ENCODE measurements around the gene SHPK.
"Not testable (repeated sequence)": the region's sequence is repeated elsewhere in the genome, so short reads cannot be mapped to it uniquely, and the experiment has no call there.

Gene SHPK

GRCh38 chr17:3585826-3586225 lies 50.2 kb downstream of the SHPK start:
- no peak for DNase-seq

GRCh38 chr17:3583456-3583855 lies 52.6 kb downstream of the SHPK start:
- no peak for DNase-seq

- DNase-seq: no peak
Measured at GRCh38 chr17:3582915-3583314, 53.1 kb downstream of the SHPK start.

GRCh38 chr17:3578667-3579066 lies 57.4 kb downstream of the SHPK start:
- not testable (repeated sequence) for DNase-seq

DNA sequence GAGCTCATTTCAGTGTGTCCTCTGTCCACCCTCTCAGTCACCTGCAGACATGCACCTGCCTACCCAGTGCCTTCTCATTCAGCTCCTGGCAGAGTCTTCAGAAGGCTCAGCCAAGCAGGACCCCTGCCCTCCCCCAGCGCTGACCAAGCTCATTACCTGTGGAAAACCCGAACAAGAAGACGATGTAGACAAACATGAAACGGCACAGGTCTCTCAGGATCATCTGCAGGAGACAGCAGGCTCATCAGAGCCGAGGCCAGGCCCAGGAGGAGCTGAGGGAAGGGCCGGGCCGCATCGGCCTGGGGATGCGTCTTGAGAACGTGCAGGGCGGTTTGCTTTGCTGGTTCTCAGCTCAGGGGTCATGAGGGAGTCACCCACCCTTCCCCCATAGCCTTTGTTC lies 59.1 kb downstream of the SHPK start:
- no peak for DNase-seq

- DNase-seq: no peak
Measured at GRCh38 chr17:3575511-3575910, 60.5 kb downstream of the SHPK start.

- DNase-seq: no peak
Measured at GRCh38 chr17:3574231-3574630, 61.8 kb downstream of the SHPK start.

- no peak for DNase-seq
Measured at GRCh38 chr17:3573246-3574100, 62.6 kb downstream of the SHPK start.

- no peak for DNase-seq
Measured at GRCh38 chr17:3572231-3572630, 63.8 kb downstream of the SHPK start.

DNA sequence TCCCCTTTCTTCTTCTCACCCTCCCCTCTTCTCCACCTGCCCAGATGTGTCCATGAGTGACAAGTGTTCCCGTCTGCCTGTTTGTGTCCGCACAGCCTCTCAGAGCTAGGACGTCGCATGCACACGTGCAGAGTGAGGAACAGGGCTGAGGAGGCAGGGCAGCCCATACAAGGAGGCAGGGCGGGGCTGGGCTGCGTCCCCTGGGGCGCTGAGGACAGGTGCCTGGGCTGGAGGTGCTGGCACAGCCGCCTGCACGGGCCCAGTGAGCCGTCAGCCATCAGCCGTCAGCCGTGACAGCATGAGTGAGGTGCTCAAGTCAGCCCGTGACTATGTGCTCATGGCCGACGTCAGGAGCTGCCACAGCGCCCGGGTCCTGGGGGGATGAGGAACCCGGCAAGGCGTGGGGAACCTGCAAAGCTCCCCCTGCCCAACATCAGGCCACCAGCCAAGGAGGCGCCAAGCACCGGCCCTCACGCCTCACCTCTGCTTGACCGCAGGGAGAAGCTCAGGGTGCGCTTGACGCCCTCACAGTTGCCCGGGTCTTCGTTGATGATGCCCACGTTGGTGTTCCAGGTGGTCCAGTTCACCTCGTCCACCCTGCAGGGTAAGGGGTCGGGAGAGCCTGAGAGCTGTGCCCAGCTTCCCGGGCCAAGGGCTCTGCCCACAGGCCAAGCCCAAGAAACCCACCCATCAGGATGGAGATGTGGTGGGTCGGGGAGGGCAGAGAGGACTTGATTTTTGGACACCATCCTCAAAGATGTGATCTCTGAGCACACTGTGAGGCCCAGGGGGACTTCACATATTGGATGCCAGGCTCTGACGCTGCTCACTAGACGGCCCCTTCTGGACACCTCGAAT lies 64.8 kb downstream of the SHPK start:
- DNase-seq: no peak

DNA sequence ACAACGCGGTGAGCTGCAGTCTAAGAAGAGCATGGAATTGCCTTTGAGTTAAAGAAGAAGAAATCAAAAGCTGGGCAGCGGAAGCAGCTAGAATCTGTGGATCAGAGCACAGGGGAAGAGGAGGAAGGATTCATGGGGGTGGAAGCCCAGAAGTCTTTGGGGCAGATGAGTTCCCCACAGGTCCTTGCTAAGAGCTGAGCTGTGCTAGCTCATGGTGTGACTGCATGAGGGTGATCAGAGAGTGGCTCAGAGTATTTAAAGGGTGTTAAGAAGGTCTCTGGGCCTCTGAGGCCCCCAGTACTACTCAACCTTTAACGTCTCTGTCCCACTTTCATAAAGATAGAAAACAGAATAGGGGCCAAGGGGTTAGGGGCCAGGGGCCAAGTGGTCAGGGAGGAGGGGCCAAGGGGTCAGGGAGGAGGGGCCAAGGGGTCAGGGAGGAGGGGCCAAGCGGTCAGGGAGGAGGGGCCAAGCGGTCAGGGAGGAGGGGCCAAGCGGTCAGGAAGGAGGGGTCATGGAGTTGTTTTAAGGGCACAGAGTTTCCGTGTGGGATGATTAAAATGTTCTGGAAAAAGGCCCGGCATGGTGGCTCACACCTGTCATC lies 66.4 kb downstream of the SHPK start:
- DNase-seq: no peak

GRCh38 chr17:3566551-3566950 lies 69.5 kb downstream of the SHPK start:
- DNase-seq: no peak

GRCh38 chr17:3565143-3565542 lies 70.9 kb downstream of the SHPK start:
- no peak for DNase-seq

DNA sequence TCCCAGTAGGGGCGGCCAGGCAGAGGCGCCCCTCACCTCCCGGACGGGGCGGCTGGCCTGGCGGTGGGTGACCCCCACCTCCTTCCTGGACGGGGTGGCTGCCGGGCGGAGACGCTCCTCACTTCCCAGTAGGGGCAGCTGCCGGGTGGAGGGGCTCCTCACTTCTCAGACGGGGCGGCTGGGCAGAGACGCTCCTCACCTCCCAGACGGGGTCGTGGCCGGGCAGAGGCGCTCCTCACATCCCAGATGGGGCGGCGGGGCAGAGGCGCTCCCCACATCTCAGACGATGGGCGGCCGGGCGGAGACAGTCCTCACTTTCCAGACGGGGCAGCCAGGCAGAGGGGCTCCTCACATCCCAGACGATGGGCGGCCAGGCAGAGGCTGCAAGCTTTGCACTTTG lies 71.8 kb downstream of the SHPK start:
- not testable (repeated sequence) for DNase-seq

GRCh38 chr17:3559270-3559645 lies 76.8 kb downstream of the SHPK start:
- no peak for DNase-seq

DNA sequence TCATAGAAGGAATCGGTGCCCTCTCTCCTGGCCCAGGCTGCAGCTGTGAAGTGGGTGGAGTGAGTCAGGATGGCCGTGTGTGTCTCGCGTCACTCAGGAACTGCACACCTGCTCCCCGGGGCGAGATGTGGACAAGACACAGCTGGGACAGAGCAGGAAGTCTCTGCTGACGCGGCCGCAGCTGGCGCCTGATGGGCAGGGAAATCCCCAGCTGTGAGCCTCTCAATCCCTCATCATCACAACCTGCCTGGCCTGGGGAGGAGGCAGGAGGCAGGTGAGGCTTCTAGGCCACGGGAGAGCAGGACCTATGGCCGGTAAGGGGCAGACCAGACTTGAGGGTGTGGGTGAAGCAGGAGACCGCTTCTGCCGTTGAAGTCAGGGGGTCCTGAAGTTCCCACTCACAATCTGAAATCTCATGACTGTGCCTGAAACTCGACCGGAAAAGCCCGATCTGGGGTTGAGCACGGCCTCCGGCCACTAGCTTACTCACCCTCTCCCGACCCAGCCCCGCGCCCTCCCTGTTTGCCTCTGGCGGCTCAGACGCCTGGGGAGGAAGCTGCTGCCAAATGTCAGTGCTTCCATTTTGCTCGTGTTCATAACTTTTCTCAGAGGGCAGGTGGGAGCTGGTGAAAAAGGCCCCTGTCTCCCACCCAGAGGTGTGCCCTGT lies 77.3 kb downstream of the SHPK start:
- no peak for DNase-seq

Measured in 8988T (cell line).